Memory B cell (primary cell): ENCODE results near the gene HDAC5.
A peak's percentile ranks its signal among the peaks of the same experiment; 100 is the strongest.
"Not testable (repeated sequence)": the region's sequence is repeated elsewhere in the genome, so short reads cannot be mapped to it uniquely, and the experiment has no call there.

ENCODE experiments used
- ATAC-seq: fragments of 150-1000 bp; cut with Tn5 transposase; 2 replicates; pipeline ENCODE4 v1.10.0; 2021; ENCODE audit warnings: low read depth, mild to moderate bottlenecking, moderate library complexity
- DNase-seq, 2 donors: peaks; one replicate each; pipeline ENCODE4 v3.0.0; 2022; ENCODE audit warnings: low spot score in 2 of 2
- H3K27ac Mint-ChIP-seq: one replicate; pipeline ENCODE4 v1.8.0; 2022; ENCODE audit warnings: mild to moderate bottlenecking, moderate library complexity, mixed read lengths
- H3K27me3 Mint-ChIP-seq: one replicate; pipeline ENCODE4 v1.8.0; 2022; ENCODE audit warnings: mixed read lengths
- H3K36me3 Mint-ChIP-seq: one replicate; pipeline ENCODE4 v1.8.0; 2022; ENCODE audit warnings: mild to moderate bottlenecking, mixed read lengths
- H3K4me1 Mint-ChIP-seq: one replicate; pipeline ENCODE4 v1.8.0; 2022; ENCODE audit warnings: mixed read lengths
- H3K4me3 Mint-ChIP-seq: one replicate; pipeline ENCODE4 v1.8.0; 2022; ENCODE audit warnings: mild to moderate bottlenecking, moderate library complexity, mixed read lengths
- H3K9me3 Mint-ChIP-seq: one replicate; pipeline ENCODE4 v1.8.0; 2022; ENCODE audit warnings: mixed read lengths

The HDAC5 gene

DNA sequence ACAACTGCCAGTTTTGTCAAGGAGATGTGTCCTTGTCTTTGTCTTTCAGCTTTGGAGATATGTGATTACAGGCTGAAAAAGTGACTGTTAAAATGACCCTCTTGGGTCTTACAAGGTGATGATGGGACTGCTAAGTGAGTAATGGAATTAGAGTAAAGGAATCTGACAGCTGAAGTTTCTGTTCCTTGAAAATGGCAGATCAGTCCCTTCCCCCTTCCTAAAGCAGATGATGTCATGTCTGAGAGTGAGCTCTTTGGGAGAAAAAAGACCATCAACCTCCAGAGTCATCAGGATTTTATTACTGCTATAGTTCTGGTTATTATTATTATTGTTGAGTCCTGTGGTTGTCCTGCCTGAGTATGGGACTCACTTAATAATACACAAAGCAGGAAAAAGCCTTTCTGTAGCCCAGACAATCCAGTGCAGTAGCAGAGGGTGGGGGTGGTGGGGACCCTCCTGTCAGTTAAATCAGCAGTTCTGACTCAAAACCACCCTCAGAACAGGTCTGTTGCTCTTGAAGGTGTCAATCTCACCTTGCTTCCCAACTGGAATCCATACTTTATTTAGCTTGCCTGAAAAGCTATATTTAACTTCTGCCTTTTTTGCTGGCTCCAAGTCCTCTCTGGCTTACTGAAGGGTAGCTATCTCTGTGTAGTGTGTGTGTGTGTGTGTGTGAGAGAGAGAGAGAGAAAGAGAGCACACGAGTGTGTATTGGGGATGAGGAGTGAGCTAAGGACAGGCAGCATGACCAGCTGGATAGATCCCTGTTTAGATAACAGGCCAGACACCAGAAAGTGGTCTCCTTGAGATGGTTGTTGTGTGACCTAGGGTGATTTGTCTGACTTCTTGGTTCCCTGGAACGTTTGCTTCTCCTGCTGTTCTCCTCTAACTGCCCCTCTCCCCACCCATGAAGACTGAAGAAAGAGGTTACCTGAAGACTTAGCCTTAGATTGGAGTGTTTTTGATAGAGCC is 23.2 kb upstream of the HDAC5 start:
- peaks cover 2% of the 10 kb centered on the region for H3K4me1 Mint-ChIP-seq
- ATAC-seq (no peak), DNase-seq (no peak)
- no peaks in the 10 kb centered on the region for H3K36me3 Mint-ChIP-seq
- H3K27ac Mint-ChIP-seq = no peak overlapping the region
- H3K4me3 Mint-ChIP-seq = no peak overlapping the region
- H3K27me3 Mint-ChIP-seq = no peaks in the 10 kb centered on the region
- no peaks in the 10 kb centered on the region for H3K9me3 Mint-ChIP-seq

DNA sequence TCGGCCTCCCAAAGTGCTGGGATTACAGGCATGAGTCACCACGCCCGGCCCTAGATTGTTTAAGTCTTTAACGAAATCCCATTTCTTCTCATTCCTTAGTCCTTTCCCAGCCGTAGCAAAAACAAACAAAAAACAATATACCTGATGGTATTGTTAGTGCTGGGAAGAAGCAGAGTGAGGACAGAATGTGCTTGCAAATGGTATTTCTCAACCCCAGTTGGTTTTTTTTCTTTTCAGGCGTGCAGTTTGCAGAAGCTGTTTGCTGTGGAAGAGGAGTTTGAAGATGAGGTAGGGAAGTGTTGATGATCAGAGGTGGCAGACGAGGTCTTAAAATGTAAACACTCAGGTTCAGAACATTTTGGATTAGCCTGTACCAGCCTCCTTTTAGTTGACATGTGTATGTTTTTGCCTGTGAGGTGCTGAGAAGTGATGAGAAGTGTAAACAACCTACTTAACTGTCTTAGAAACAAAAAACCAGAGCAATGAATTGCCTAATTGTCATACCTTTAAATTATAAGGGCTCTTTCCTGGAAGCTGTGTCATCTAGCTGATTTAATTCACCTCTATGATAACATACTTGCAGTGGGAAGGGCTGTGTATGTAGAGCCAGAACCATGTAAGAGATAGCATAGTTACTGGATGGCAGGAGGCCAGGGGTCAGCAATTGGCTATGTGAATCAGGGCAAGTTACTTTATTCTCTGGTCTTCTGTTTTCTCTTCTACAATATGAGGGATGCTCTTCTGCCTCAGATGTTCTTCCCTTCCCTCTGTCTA is 21.7 kb upstream of the HDAC5 start:
- Mint-ChIP-seq H3K4me1 (peaks cover 2% of the 10 kb centered on the region), H3K4me3 (no peak overlapping the region), H3K36me3 (no peaks in the 10 kb centered on the region), H3K9me3 (no peaks in the 10 kb centered on the region), H3K27ac (no peak overlapping the region), H3K27me3 (peaks cover 1% of the 10 kb centered on the region)
- ATAC-seq (no peak), DNase-seq (no peak)

DNA sequence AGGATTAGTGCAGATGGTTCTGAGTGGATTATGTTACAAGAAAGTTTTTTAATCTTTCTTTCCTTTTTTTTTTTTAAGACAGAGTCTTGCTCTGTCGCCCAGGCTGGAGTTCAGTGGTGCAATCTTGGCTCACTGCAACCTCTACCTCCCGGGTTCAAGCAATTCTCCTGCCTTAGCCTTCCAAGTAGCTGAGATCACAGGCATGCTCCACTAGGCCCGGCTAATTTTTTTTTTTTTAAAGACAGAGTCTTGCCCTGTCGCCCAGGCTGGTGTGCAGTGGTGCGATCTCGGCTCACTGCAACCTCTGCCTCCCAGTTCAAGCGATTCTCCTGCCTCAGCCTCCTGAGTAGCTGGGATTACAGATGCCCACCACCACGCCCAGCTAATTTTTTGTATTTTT is 20.5 kb upstream of the HDAC5 start:
- not testable (repeated sequence) for H3K4me1 Mint-ChIP-seq, ATAC-seq, H3K36me3 Mint-ChIP-seq, DNase-seq, H3K27me3 Mint-ChIP-seq, H3K27ac Mint-ChIP-seq, H3K9me3 Mint-ChIP-seq
- H3K4me3 Mint-ChIP-seq = peak overlapping the region; percentile 24

DNA sequence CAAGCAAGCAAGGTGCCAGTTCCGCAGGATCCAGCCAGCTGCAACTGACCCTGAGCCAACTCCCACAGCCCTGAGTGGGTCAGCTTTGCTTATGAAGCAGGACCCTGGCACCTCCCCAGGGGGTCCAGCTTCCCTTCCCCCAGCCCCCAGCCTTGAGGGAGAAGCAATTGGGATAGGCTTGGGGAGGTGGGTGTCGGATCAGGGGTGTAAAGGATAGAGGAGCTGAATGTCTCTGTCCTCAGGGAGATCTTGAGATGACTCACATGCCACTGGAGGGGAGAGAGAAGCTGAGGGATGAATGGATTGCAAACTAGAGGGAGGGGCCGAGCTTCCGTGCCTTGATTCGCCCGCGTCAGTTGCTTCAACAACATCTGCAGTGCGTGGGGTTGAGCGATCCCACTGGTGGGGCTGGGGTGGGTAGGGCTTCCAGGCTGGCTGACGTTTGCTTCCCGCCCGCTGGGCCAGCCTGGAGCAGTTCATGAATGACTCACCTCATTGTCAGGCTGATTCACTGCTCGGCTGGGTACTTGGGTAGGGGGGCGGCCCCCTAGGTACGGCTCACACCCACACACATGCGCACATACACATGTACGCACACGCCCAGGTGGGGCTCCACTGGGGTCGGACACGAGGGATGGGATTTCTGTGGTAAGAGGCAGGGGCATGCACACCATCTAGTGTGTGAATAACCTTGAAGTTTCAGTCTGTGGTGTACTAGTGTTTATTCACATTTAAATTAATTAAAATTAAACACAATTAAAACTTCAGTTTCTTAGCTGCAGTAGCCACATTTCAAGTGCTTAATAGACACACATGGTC is 14.7 kb upstream of the HDAC5 start:
- ATAC-seq (no peak), DNase-seq (no peak)
- Mint-ChIP-seq H3K4me1 (peaks cover 2% of the 10 kb centered on the region), H3K4me3 (no peak overlapping the region), H3K27me3 (peaks cover 9% of the 10 kb centered on the region), H3K27ac (no peak overlapping the region), H3K36me3 (no peaks in the 10 kb centered on the region), H3K9me3 (no peaks in the 10 kb centered on the region)

DNA sequence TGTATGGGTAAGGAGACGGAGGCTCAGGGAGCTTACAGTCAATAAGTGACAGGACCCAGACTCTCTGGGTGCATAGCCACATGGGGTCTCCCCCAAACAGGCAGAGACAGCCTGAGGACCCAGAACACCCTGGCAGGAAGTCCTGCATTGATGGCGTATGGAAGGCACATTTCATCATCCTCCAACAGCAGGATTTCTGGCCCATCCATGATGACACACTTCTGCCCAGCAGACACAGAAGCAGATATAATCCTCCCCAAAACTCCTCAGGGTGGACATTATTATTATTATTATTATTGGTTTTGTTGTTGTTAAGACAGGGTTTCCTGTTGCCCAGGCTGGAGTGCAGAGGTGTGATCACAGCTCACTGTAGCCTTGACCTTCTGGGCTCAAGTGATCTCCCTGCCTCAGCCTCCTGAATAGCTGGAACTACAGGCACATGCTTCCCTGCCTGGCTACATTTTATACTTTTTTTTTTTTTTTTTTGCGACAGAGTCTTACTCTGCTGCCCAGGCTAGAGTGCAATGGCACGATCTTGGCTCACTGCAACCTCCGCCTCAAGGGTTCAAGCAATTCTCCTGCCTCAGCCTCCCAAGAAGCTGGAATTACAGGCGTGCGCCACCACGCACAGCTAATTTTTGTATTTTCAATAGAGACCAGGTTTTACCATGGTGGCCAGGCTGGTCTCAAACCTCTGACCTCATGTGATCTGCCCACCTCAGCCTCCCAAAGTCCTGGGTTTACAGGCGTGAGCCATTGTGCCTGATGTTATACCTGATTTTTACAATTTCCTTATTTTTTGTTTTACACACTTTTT is 11.5 kb upstream of the HDAC5 start:
- ATAC-seq (no peak), DNase-seq (no peak)
- Mint-ChIP-seq H3K27ac (no peak overlapping the region), H3K4me1 (no peaks in the 10 kb centered on the region), H3K9me3 (no peaks in the 10 kb centered on the region), H3K27me3 (peaks cover 7% of the 10 kb centered on the region), H3K4me3 (no peak overlapping the region), H3K36me3 (no peaks in the 10 kb centered on the region)

DNA sequence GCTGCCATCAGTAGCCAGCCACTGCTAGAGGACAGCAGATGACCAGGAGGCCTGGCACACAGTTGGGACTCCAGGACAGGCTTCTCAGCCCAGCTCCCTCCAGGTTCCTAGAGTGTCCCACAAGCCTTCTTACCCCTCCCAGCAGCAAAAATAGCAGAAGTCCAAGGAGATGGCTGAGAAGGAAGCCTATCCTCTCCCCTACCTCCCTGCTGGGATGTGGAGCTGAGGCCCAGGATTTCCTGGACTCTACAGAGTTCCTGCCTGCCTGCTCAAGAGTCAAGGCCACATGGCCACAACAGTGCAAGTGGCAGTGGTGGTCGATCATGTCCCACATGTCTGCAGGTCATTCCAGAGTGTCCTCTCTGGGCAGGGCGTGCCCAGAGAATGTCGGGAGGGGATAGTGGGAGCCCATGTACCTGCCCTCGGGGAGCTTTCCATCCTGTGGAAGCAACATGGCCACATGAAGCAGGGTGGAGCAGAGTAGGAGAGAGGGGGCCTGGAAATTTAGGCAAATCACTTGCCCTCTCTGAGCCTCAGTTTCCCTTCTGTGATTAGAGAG is 10.6 kb upstream of the HDAC5 start:
- Mint-ChIP-seq H3K27me3 (peaks cover 7% of the 10 kb centered on the region), H3K27ac (no peak overlapping the region), H3K4me3 (no peak overlapping the region), H3K36me3 (no peaks in the 10 kb centered on the region), H3K9me3 (no peaks in the 10 kb centered on the region), H3K4me1 (no peaks in the 10 kb centered on the region)
- DNase-seq (no peak), ATAC-seq (no peak)

DNA sequence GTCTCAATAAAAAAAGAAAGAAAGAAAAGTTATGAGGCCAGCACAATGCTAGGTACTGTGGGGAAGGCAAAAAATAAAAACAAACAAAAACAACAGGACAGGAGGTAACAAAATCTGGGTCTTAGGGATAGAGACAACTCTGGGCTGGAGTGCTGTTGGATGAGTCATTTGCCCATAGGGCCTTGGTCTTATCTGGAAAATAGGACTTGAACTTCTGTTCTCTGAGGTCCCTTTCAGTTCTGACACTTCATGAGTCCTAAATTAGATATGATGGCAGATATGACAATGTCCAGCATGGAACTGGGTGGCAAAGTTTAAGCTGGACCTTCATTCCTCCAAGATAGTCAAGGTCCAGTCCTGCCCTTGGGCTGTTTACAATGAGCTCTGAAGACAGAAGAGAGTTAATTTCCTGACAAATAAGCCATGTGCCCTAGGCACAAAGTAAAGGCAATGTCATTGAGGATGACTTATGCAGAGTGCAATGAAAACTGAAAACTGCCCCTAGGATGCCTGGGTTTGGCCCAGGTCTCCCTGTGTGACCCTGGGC is 8.9 kb upstream of the HDAC5 start:
- Mint-ChIP-seq H3K9me3 (no peaks in the 10 kb centered on the region), H3K4me3 (no peak overlapping the region), H3K27me3 (peaks cover 1% of the 10 kb centered on the region), H3K27ac (no peak overlapping the region), H3K36me3 (no peaks in the 10 kb centered on the region), H3K4me1 (no peaks in the 10 kb centered on the region)
- DNase-seq = no peak
- ATAC-seq = no peak

DNA sequence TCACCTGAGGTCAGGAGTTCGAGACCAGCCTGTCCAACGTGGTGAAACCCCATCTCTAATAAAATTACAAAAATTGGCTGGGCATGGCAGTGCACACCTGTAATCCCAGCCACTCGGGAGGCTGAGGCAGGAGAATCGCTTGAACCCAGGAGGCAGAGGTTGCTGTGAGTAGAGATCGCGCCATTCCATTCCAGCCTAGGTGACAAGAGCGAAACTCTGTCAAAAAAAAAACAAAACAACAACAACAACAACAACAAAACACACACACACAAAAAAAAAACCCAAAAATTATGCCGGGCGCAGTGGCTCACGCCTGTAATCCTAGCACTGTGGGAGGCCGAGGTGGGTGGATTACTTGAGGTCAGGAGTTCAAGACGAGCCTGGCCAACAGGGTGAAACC is 7.9 kb upstream of the HDAC5 start:
- not testable (repeated sequence) for H3K9me3 Mint-ChIP-seq, H3K36me3 Mint-ChIP-seq, H3K4me1 Mint-ChIP-seq, H3K27me3 Mint-ChIP-seq, DNase-seq, H3K27ac Mint-ChIP-seq, H3K4me3 Mint-ChIP-seq, ATAC-seq

DNA sequence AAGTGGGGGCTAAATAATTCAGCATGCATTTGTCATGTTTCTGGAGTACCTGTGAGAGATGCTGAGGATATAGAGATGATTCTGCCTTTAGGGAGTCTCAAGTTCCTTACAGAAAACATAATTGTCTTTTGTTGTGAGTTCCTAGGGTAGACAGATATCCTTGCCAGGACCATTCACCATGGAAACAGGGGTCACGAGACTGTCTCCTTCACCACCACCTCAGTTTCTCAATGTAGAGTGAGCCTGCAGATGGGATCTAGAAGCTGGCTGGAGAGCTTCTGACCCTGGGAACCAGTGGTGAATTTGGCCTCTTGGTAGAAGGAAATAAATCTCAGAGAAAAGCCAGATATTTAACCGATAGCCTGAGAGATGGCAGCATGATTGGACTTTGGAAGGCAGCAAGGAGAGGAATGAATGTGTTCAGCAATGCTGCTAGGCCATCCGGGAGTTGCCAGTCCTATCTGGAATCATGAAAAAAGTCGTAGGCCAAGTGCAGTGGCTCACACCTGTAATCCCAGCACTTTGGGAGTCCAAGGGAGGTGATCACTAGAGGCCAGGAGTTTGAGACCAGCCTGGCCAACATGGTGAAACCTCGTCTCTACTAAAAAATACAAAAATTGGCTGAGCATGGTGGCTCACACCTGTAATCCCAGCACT is 7.4 kb upstream of the HDAC5 start:
- H3K4me3 Mint-ChIP-seq = no peak overlapping the region

DNA sequence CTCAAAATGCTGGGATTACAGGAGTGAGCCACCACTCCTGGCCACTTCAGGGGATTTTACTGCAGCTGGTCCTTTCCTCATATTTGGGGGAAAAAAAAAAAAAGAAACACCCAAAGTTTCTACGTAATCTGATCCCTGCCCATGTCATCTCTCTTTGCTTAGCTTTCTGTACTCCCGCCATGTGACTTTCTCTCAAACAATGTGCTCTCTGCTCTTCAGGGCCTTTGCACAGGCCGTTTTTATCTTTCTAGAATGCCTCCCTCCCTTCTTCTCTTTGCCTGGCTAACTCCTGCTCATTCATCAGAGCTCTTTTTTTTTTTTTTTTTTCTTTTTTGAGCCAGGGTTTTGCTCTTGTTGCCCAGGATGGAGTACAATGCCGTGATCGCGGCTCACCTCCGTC is 4.9 kb upstream of the HDAC5 start:
- no peak overlapping the region for H3K27ac Mint-ChIP-seq
- DNase-seq = no peak

More for the DNA sequence above, 7.4 kb upstream of the HDAC5 start:
- H3K27me3 Mint-ChIP-seq = no peaks in the 10 kb centered on the region
- no peaks in the 10 kb centered on the region for H3K36me3 Mint-ChIP-seq
- no peaks in the 10 kb centered on the region for H3K4me1 Mint-ChIP-seq
- ATAC-seq (no peak), DNase-seq (no peak)
- no peaks in the 10 kb centered on the region for H3K9me3 Mint-ChIP-seq
- no peak overlapping the region for H3K27ac Mint-ChIP-seq

DNA sequence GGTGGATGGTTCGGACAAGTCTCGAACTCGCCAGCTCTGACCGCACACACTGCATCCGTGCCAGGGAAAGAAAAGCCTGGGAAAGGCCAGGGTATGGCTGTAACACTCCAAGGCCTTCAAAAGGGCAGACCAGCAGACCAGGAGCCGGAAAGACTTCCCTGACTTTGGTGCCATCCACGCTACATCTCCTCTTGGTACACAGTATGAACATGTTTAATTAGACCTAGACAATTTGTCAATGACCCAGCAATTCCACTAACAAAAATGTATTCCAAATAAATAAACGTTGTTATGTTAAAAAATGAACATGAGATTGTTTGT is 637 bp upstream of the HDAC5 start:
- ATAC-seq (no peak), DNase-seq (no peak)
- Mint-ChIP-seq H3K27ac (peak overlapping the region; percentile 96), H3K9me3 (no peaks in the 10 kb centered on the region), H3K4me3 (peak overlapping the region; percentile 96), H3K4me1 (peaks cover 27% of the 10 kb centered on the region), H3K36me3 (peaks cover 2% of the 10 kb centered on the region), H3K27me3 (no peaks in the 10 kb centered on the region)

More for the DNA sequence above, 4.9 kb upstream of the HDAC5 start:
- peaks cover 1% of the 10 kb centered on the region for H3K36me3 Mint-ChIP-seq
- H3K4me3 Mint-ChIP-seq = no peak overlapping the region
- no peaks in the 10 kb centered on the region for H3K27me3 Mint-ChIP-seq
- no peaks in the 10 kb centered on the region for H3K9me3 Mint-ChIP-seq
- peaks cover 4% of the 10 kb centered on the region for H3K4me1 Mint-ChIP-seq
- ATAC-seq = no peak

DNA sequence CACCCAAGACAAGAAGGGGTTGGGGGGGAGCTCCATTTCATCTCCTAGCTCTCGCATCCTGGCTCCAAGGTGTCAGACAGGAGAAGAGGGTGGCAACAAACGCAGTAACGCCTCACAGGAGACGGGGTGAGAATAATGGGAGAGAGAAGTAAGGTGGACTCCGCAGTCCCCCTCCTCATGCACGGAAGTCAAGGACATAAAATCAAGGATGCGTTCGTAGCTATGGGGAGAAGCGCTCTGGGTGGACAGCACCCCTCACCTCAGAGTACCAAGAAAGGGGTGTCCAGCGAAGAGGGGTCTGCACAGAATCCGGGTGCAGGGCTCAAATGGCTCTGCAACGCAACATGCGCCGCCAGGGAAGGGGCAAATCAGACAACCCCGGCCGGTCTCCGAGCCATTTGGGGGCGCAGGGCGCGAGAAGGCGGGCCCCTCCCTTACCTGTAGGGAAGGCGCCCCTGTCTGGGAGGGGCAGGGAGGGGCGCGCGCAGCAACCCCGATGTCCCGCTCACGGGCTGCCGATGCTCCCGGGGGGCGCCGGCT is 555 bp downstream of the HDAC5 start:
- Mint-ChIP-seq H3K4me1 (peaks cover 36% of the 10 kb centered on the region), H3K9me3 (no peaks in the 10 kb centered on the region), H3K27ac (peak overlapping the region; percentile 96), H3K4me3 (peak overlapping the region; percentile 97), H3K36me3 (peaks cover 2% of the 10 kb centered on the region), H3K27me3 (no peaks in the 10 kb centered on the region)
- DNase-seq (no peak), ATAC-seq (peak; percentile 12)
